HG03521 (cell line): Measurements from ENCODE around the gene ABCF3.
"Not testable (repeated sequence)": the region's sequence is repeated elsewhere in the genome, so short reads cannot be mapped to it uniquely, and the experiment has no call there.

Experiments
- ATAC-seq: cut with Tn5 transposase; IDR thresholded peaks from one replicate; pipeline ENCODE4 v1.9.1; 2021; ENCODE audit warnings: mild to moderate bottlenecking, moderate library complexity; ENCODE audit not compliant: unreplicated experiment

Gene ABCF3, protein sequence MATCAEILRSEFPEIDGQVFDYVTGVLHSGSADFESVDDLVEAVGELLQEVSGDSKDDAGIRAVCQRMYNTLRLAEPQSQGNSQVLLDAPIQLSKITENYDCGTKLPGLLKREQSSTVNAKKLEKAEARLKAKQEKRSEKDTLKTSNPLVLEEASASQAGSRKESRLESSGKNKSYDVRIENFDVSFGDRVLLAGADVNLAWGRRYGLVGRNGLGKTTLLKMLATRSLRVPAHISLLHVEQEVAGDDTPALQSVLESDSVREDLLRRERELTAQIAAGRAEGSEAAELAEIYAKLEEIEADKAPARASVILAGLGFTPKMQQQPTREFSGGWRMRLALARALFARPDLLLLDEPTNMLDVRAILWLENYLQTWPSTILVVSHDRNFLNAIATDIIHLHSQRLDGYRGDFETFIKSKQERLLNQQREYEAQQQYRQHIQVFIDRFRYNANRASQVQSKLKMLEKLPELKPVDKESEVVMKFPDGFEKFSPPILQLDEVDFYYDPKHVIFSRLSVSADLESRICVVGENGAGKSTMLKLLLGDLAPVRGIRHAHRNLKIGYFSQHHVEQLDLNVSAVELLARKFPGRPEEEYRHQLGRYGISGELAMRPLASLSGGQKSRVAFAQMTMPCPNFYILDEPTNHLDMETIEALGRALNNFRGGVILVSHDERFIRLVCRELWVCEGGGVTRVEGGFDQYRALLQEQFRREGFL

DNA sequence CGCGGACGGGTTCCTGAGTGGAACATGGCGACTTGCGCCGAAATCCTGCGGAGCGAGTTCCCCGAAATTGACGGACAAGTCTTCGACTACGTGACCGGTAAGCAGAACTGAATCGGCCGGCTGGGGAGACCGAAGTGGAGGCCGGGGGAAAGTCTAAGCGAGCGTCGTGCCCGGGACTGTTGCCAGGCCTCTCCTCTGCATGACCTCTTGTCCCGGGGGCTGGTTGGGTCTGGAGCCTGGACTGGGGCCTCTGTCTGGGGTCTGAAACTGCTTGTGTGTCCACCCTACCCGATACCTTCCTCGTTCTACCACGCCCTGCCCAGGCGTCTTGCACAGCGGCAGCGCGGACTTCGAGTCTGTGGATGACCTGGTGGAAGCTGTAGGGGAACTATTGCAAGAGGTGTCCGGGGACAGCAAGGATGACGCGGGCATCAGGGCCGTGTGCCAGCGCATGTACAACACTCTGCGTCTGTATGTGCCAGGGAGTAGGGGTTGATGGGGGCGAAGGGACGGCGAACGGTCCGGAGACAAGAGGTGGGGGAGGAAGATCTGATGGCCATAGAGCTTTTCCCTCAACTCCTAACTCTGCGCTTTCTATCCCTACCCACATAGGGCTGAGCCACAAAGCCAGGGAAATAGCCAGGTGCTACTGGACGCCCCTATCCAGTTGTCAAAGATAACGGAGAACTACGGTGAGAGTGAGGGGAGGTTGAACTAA lies at the start of gene ABCF3:
TSS of gene ABCF3 (plus strand) at position 16 of the 718 bp plus-strand sequence. CDS start at position 25, 9 bp downstream.
- peak; percentile 22 for ATAC-seq

DNA sequence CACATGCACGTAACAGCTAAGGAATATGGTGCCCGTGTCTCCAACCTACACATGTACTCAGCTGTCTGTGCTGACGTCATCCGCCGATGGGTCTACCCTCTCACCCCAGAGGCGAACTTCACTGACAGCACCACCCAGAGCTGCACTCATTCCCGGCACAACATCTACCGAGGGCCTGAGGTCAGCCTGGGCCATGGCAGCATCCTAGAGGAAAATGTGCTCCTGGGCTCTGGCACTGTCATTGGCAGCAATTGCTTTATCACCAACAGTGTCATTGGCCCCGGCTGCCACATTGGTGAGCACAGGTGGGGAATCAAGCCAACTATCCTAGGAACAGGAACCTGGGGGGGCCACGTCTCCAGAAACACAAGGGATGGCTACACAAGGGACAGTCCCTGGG lies 45.6 kb upstream of the ABCF3 start:
- no peak for ATAC-seq

DNA sequence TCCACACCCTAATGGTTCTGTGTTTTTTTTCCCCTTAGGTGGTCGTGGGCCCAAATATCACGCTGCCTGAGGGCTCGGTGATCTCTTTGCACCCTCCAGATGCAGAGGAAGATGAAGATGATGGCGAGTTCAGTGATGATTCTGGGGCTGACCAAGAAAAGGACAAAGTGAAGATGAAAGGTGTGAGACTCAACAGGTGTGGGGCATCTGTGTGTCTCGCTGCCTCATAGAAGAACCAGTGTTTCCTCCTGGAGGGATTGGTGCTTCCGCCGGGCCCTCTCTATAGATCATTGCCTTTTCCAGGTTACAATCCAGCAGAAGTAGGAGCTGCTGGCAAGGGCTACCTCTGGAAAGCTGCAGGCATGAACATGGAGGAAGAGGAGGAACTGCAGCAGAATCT lies 43.8 kb upstream of the ABCF3 start:
- no peak for ATAC-seq

DNA sequence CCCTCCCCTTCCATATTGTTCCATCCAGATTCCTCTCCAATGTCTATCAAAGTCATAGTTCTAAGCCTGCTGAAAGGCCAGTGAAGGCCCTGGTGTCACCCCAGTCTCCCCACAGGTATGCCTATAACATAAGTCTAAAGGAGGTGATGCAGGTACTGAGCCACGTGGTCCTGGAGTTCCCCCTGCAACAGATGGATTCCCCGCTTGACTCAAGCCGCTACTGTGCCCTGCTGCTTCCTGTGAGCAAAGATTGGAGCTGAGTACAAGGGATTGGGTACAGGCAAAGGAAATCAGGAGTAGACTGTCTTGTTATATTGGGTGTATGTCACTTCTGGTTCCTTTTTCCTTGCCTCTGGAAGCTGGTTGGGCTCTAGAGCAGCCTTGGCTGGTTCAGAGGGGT lies 42.7 kb upstream of the ABCF3 start:
- no peak for ATAC-seq

DNA sequence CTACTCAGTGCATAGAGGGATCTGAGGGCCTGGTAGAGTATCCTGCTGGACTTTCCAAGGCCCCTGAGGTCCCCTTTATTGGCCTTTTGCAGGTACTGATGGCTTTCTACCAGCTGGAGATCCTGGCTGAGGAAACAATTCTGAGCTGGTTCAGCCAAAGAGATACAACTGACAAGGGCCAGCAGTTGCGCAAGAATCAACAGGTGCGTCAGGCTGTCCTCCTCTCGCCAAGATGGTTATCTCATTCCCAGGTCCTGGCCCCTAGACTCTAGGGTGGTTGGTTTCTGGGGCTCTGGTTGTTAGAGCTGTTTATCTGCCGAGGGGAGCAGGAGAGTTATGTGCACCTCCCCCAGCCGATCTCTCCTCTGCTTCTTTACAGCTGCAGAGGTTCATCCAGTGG lies 41.5 kb upstream of the ABCF3 start:
- ATAC-seq, result no peak

DNA sequence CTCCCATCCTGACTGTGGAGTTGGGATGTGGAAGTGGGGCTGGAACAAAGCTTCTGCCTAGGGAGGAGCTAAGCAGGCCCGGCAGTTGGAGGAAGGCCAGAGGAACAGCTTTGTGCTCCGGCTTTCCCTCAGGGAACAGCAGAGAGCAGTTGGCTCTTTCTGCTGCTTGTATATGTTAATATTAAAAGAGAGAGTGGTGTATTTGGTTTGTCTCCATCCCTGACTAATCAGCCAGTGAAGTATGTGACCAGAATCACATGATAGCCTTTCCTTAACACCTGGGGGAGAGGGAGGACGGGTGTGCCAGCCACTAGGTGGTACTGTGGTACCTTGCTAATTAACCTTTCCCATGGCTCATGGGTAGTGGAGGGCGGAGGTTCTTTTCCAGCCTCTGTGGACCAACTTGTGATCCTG lies 40.9 kb upstream of the ABCF3 start:
- ATAC-seq, result no peak

DNA sequence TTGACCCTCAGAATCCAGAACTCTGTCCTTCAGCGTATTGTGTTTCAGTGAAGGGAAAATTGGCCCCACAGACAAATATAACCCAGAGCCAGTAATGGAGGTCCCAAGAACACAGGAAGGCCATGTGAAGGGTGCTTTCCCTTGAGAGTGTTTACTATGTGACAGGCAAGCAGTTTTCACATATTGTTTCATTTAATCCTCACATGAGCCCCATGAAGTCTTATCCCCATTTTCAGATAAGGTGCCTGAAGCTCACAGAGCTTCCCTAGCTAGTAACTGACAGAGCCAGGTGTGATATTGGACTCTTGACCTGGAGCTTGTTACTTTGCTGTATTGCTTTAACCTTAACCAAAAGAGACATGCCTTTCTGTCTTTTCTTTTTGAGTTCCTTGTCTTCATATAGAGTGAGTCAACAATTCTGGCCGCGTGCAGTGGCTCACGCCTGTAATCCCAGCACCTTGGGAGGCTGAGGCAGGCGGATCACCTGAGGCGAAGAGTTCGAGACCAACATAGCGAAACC lies 40.2 kb upstream of the ABCF3 start:
- ATAC-seq, result no peak

DNA sequence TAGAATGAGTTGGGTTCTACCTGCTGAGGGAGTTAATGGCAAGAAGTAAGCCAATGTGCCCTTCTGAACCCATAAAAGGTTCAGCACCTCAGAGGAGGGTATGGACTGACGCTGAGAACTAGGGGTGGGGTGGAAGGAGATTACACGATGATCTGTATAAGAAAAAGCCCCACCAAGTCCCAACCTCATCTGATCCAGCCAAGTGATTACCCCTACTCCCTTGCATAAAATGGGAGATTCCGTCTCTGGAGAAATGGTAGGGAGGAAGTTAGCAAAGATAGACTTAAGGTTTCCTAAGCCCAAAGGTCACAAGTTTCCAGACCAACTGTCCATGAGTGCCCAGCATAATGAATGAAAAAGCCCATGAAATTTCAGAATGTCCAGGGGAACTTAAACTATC lies 37.9 kb upstream of the ABCF3 start:
- no peak for ATAC-seq

DNA sequence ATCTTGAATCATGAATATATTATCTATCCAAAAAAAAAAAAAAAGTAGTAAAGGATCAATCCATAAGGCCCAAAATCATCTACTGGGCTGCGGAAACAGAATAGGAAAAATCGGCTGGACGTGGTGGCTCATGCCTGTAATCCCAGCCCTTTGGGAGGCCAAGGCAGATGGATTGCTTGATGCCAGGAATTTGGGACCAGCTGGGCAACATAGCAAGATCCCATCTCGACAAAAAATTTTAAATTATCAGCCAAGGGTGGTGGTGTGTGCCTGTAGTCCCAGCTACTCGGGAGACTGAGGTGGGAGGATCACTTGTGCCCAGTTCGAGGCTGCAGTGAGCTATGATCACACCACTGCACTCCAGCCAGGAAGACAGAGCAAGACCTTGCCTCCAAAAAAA lies 36.9 kb upstream of the ABCF3 start:
- no peak for ATAC-seq

DNA sequence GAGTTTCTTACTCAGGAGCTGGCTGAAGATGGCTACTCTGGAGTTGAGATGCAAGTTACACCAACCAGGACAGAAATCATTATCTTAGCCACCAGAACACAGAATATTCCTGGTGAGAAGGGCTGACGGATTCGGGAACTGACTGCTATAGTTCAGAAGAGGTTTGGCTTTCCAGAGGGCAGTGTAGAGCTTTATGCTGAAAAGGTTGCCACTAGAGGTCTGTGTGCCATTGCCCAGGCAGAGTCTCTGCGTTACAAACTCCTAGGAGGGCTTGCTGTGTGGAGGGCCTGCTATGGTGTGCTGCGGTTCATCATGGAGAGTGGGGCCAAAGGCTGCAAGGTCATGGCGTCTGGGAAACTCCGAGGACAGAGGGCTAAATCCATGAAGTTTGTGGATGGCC lies 36.2 kb upstream of the ABCF3 start:
- not testable (repeated sequence) for ATAC-seq

DNA sequence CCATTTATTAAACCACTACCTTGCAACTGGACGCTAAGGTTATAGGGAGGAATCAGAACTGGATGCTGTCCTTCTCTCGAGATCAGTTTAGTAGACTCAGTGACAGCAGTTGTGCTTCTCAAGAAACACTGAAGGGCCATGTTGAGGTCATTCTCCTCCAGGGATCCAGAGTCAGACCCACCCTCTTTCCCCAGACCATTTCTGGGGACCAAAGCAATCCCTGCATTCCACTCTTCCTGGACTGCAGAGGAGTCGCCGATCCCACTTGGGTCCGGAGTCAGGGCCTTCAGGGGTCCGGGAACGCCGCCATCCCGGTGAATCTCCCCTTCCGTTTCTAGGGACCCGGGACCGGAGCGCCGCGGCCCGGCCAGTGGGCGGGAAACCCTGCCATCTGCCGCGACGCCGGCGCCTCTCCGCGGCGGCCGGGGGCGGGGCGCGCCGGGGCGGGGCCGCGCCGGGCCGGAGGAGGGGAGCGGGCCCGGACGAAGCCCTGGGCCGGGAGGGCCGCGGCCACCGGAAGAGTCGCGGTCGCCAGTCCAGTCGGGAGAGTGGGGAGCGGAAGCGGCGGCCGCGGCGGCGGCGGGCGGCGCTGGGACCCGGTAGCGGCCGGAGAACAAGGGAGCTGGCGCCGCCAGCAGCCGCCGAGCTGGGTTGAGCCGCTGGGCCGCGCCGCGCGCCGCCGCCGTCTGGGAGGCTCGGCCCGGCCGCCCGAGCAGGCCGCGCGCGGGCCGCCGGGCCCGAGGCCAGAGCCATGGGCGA lies 30.9 kb upstream of the ABCF3 start, which contains the start of gene DVL3:
TSS of gene DVL3 (plus strand) at position 493 of the 759 bp plus-strand sequence. CDS start at position 752, 259 bp downstream.
- peak; percentile 73 for ATAC-seq

DNA sequence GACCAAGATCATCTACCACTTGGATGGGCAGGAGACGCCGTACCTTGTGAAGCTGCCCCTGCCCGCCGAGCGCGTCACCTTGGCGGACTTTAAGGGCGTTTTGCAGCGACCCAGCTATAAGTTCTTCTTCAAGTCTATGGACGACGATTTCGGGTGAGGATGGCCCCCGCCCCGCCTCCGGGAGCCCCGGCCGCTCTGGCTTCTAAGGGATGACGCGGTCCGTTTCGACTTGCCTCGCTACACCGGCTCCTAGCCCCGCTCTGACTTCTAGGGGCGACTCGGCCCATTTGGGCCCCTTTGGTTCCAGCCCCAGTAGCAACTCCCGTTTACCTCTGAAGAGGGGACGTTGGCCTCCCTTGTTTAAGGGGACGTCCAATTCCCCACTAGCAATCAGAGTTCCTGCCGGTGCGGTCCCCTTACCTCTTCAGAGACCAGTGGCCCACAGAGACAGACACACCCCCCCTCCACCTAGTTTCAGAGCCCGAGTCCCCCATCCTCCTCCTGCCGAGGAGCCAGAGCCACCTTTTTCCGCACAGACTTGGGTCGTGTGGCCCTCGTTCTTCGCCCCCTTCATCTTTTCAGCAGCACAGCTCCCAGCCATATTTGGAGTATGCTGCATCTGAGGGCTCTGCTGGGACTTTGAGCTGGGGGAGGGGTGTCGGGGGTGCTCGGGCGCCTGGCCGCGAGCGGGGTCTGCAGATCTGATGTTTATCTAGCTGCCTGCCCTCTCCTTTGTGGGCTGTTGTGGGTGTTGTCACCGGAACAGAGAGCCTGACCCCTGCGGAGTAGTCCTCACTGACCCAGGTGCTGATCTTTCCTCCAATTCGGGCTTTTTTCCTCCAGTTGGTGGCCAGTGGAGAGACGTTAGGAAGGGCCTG lies 30.1 kb upstream of the ABCF3 start:
- ATAC-seq, result peak; percentile 22

DNA sequence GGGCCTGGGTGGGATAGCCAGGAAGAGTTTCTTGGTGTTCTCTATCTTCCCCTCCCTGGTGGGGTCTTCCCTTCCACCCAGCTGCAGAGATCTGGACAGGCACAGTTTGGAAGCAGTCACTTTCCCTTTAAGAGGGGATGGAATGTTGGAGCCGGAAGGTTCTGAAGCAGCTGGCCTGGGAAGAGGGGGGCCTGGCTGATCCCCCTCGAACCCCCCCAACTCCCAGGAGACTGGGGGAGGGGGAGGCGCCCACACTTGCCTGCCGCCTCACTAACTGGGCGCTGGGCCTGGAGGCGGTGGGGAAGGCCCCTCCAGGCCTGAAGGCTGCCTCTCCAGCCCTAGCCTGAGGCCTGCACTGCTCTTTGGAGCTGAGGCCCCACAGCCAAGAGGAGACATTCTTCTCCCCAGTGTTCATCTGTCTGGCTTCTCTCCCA lies 29.5 kb upstream of the ABCF3 start:
- no peak for ATAC-seq

DNA sequence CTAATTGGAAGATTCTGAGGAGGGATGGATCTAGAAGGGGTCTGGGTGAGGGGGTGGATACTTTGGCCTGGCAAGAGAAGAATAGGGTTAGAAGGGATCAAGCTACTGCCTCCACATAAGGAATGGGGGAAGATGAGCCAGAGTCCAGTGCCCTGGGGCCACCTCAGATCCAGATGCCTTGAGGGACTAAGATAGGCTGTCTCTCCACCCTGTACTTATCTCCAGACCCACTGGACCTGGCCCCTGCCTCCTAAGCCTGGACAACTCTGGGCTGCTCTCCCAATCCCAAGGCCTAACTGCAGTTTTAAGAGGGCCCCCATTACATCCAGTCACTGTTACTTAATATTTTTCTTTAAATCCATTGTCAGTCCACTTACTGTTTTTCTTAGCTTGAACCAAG lies 28.8 kb upstream of the ABCF3 start:
- no peak for ATAC-seq

DNA sequence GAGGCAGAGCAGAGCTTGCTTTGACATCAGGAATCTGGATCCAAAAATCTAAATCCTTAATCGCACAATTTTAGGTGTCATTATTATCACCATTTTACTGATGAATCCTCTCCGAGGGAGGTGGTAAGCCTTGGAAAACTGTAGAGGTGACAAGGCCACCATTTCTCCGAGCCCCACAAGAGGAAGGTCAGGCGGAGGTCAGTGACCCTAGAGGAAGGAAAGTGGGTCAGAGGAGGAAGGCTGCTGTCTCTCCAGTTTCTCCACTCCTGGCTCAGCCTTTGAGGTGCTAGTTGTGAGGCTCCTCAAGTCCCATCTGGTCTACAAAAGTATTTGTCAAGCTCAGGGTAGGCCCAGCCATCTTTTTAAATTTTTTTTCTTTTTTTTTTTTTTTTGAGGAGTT lies 27.6 kb upstream of the ABCF3 start:
- no peak for ATAC-seq

DNA sequence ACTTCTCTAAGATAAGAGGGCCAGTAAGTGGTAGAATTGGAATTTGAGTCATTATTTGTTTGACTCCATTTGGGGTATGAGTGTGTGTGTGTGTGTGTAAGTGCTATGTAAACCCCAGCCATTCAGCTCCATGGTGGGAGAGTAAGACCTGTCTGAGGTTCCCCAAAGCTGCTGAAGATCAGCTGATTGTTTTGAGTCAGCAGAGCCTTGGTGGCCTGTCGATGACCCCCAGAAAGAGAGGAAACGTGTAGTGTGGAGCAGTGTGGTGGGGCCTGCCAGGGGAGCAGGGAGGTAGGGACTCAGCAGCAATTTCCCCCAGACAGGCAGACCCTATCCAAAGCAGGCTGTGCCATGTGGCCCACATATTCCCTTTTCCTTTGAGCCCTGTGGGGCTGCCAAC lies 25.5 kb upstream of the ABCF3 start:
- ATAC-seq, result no peak

DNA sequence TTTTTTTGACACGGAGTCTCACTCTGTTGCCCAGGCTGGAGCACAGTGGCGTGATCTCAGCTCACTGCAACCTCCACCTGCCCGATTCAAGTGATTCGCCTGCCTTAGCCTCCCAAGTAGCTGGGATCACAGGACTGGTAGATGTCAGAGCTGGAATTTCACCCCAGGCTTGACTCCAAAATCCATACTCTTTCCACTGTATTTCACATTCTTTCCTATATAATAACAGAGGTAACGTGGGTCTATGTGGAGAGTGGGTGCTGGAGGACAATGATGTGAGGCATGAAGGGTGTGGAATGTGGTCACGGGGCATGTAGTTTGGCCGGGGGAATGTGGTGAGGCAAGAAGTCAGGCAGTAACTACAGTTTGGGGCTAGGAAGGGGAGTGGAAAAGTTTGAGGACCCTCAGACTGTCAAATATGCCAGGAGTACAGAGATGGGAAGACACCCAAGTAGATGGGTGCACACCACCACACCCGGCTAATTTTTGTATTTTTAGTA lies 23.4 kb upstream of the ABCF3 start:
- not testable (repeated sequence) for ATAC-seq

DNA sequence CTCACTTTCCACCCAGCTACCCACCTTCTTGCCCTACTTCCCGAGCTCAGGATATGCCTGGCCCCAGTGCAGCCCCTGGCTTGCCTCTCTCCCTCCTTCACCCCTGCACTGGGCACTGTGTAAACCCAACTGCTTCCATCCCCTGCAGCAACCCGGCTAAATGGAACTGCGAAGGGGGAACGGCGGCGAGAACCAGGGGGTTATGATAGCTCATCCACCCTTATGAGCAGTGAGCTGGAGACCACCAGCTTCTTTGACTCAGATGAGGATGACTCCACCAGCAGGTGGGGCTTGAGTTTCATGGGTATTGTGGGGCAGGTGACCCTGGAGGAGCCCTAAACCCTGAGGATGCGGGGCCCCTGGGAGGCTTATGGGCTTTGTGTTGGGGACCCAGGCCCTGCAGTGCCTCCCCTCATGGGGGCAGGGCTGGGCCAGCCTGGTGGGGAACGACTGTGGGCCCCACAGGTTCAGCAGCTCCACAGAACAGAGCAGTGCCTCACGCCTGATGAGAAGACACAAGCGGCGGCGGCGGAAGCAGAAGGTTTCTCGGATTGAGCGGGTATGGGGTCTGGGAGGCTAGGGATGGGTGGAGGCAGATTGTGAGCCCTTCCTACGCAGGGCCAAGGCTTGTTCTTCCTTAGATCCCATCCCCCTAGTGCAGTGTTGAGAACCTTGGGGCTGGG lies 21.2 kb upstream of the ABCF3 start:
- no peak for ATAC-seq

DNA sequence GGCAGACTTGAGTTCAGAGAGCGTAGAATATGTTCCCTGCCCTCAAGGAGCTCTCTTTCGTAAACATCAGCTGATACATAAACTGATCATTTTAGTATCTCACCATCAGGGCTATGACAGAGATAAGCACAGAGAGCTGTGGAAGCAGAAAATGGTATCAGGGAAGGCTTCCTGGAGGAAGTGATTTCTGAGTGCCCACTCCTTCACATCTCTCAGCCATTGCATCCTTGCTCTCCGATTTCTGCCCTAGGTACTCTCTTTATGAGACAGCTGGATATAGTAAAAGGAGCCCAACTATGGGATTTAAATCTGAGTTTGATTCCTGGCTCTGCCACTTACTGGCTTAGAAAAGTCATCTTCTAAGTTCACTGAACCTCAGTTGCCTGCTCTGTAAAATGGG lies 20.5 kb upstream of the ABCF3 start:
- ATAC-seq, result no peak
